SHP77 treated with DMSO at 0.1 percent for 48 hours (cell line): ENCODE results near the gene KCNQ1.

Source experiments
- DNase-seq: peaks from one replicate; lab custom pipeline; 2025; lab: John Stamatoyannopoulos, UW

Gene KCNQ1, protein sequence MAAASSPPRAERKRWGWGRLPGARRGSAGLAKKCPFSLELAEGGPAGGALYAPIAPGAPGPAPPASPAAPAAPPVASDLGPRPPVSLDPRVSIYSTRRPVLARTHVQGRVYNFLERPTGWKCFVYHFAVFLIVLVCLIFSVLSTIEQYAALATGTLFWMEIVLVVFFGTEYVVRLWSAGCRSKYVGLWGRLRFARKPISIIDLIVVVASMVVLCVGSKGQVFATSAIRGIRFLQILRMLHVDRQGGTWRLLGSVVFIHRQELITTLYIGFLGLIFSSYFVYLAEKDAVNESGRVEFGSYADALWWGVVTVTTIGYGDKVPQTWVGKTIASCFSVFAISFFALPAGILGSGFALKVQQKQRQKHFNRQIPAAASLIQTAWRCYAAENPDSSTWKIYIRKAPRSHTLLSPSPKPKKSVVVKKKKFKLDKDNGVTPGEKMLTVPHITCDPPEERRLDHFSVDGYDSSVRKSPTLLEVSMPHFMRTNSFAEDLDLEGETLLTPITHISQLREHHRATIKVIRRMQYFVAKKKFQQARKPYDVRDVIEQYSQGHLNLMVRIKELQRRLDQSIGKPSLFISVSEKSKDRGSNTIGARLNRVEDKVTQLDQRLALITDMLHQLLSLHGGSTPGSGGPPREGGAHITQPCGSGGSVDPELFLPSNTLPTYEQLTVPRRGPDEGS

DNA sequence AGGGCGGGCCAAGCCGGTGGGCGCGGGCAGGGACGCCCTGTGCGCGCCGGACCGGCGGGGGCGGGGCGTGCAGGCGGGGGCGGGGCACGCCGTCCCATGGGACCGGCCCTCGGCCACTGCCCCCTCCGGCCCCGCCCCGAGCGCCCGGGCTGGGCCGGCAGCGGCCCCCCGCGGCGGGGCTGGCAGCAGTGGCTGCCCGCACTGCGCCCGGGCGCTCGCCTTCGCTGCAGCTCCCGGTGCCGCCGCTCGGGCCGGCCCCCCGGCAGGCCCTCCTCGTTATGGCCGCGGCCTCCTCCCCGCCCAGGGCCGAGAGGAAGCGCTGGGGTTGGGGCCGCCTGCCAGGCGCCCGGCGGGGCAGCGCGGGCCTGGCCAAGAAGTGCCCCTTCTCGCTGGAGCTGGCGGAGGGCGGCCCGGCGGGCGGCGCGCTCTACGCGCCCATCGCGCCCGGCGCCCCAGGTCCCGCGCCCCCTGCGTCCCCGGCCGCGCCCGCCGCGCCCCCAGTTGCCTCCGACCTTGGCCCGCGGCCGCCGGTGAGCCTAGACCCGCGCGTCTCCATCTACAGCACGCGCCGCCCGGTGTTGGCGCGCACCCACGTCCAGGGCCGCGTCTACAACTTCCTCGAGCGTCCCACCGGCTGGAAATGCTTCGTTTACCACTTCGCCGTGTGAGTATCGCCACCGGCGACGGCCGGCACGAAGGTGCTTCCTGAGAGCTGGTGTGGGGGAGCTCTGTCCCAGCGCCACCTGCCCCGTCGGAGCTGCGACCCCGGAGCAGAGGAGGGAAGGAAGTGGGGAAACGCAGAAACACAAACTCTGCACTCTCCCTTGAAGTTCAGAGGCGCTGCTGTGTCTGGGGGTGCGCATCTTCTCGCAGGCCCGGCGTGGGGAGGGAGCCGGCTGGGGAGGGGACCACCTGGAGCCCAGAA is at the start of gene KCNQ1:
Gene KCNQ1, plus strand, starts transcription at position 188 of the 925 bp plus-strand sequence. Its CDS starts 91 bp downstream, at position 279.
- no peak for DNase-seq

DNA sequence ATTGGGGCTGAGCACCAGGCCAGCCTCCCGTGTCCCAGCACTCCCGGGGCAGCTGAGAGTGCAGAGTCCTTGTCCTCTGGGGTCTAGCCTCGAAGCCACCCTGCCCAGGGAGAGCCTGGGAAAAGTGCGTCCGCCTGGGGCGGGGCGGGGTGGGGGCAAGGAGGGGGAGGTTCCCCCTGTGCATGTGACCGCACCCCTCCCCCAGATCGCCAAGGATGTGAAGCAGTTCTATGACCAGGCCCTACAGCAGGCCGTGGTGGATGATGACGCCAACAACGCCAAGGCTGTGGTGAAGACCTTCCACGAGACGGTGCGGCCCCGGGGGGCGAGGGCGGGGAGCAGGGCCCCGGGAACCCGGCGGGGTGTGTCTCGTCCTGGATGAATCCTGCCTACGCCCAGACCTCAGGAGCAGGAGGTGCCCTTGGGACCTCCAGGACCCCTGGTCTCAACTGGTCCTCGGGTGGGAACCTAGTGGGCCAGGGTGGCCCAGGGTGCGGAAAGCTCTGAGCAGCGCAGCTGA is 49.5 kb upstream of the KCNQ1 start:
- DNase-seq: no peak

DNA sequence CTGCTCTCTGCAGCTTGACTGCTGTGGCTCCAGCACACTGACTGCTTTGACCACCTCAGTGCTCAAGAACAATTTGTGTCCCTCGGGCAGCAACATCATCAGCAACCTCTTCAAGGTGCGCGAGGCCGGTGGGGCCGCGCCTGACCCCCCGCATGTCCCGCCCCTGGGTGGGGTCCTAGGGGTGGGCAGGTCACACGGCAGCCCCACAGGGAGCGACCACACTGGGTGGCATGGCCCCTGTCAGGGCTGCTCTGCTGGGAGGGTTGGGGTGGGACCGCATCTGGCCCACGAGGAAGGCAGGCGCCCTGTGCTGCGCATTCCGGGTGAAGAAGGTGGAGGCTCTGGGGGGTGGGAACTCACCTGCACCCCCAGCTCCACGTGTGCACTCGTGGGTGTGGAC is 49.0 kb upstream of the KCNQ1 start:
- no peak for DNase-seq

DNA sequence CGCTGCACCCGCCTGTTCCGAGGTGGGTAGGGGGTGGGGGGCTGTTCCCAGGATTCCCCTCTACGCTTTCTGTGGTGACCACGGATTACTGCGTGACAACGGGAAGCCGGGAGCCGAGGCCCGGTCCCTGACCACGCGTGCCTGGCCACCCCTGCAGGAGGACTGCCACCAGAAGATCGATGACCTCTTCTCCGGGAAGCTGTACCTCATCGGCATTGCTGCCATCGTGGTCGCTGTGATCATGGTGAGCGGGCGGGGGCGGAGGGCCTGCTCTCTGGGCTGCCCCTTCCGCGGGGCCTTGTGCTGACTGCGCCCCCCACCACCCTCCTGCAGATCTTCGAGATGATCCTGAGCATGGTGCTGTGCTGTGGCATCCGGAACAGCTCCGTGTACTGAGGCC is 48.3 kb upstream of the KCNQ1 start:
- DNase-seq: no peak

DNA sequence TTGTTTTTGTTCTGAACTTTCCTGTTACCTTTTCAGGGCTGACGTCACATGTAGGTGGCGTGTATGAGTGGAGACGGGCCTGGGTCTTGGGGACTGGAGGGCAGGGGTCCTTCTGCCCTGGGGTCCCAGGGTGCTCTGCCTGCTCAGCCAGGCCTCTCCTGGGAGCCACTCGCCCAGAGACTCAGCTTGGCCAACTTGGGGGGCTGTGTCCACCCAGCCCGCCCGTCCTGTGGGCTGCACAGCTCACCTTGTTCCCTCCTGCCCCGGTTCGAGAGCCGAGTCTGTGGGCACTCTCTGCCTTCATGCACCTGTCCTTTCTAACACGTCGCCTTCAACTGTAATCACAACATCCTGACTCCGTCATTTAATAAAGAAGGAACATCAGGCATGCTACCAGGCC is 47.8 kb upstream of the KCNQ1 start:
- no peak for DNase-seq

DNA sequence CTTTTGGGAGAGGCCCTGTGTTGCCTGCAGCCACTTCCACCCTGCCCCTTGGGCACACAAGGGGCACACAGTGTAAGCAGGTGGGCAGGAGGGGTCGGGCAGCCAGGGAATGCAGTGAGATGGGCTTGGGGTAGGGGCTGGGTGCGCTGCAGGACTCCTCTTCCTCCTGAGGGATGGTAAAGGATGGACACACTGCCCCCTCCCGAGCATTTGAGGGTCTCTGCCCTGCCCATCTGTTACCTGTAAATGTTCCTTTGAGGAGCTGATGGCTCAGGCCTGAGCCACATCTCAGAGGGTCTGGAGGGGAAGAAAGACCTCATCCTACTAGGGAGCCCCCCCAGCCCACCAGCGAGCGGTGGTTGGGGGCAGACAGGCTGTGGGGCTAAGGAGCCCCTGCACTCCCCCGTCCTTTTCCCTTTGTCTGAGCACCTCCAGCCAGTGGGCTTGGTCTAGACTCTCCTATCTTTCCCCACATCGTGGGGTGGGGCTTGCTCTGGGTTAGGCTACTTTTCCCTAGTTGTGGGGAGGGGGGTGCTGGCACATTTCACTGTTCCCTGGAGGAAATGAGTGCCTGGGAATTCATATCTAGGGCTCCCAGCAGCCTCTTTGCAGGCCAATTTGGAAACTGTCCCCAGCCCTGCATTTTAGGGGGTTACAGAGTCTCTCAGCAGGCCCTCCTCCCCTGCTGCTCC is 46.0 kb upstream of the KCNQ1 start:
- DNase-seq: no peak

DNA sequence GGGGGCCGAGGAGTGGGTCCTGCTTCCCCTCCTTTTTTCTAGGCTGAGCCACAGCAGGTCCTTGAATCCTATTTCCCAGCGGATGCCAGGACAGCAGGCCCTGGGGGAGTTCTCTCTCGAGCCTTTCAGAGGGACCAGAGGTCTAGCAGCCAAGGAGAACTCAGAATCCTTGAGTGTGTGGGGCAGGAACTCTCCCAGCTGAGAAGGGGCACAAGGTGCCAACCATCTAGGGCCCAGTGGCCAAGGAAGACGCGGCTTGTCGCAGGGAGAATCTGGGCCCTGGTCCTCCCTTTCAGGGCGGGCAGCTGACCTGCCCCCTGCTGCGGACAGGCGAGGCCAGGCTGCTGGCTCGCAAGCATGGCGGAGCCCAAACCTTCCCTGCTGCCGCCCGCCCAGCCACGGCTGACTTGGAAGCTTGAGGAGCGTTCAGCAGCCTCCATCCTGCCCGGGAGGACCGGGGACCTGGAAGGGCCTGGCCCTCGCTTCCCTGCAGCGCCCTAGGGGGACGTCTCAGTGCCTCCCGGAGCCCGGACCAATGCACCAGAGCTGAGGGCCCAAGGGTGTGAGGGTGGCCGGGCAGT is 45.2 kb upstream of the KCNQ1 start:
- DNase-seq: no peak

DNA sequence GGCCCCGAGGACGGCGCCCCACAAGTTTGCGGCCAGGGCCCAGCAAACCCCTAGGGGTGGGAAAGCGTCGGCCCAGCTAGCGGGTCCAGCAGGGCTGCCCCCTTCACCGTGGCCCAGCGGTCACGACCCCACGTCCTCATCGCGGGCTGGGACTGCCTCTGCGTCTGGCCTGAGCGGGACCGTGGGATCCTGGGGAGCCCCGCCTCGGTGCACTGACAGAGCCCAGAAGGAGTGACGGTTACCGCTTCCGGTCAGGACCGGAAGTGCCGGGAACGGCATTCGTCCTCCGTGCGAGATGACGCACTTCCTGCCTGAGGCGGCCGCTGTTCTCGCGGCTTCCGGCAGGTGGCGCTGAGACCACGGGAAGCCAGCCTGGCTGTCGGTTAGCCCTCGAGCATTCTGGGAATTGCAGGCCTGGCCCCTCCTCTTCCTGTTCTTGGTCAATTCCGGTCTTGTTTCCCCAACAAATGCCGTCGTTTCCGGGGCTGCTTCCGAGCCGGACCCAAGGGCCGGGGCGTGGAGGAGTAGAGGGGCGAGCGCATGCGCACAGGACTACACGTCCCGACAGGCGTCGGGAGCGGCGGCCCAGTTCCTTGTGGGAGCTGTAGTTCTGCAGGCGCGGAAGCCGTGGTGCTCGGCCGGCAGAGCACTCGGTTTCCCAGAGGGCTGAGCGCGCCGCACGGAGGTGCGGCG is 44.6 kb upstream of the KCNQ1 start, which contains the start of gene TSSC4:
Gene TSSC4, plus strand, starts transcription at position 682 of the 693 bp plus-strand sequence. CDS start 1,884 bp downstream, outside the sequence.
- DNase-seq: peak; percentile 84

DNA sequence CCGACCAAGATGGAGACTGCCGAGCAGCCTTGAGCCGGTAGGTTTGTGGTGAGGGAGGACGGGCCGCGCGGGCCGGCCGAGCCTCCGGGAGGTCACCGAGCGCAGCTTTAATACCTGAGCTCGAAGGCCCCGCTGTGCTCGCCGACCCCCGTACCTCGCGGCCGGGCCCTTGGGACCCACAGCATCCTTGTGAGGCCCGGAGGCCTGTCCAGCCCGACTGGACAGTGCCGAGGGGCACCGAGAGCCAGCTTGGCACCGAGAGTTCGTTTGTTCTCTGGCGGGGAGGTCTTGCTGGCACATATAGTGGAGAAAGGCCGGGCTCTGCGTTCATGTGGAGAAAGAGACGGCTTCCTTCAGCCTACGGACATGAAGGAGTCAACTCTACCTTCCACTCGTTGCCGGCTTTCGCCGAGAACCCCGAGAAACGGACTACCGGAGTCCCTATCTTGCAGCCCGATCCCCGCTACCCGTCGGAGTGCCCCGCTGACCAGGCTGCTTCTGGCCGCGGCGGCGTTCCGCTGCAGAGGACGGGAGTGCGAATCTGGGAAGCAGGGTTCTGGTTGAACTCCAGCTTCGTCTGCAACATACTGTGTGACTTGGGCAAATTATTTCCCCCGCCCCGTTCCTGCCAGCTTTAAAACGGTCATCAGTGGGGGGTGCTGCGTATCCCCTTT is 43.9 kb upstream of the KCNQ1 start:
- DNase-seq: no peak

DNA sequence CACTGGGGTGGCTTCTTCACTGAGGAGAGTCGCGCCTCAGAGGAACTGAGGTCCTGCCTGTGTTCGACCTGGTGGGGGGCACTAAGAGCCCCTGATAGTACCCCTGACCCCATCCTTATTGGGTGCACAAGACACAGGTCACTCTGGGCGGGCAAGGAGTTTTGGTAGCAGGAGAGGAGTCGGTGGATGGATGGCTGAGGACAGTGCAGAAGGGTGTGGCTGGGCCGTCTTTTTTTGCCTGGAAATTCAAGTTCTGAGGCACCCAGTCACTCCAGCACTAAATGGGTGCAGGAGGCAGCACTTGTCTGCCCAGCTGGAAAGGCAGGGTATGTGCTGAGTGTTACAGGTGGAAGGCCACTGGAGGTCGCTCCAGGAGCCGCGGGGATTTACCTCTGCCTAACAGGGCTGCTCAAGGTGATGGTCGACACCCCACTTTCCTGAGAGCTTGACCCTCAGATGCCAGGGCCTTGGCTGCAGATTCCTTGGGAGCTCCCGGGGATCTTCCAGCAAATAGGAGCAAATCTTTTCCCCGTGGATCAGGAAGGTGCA is 43.3 kb upstream of the KCNQ1 start:
- no peak for DNase-seq

DNA sequence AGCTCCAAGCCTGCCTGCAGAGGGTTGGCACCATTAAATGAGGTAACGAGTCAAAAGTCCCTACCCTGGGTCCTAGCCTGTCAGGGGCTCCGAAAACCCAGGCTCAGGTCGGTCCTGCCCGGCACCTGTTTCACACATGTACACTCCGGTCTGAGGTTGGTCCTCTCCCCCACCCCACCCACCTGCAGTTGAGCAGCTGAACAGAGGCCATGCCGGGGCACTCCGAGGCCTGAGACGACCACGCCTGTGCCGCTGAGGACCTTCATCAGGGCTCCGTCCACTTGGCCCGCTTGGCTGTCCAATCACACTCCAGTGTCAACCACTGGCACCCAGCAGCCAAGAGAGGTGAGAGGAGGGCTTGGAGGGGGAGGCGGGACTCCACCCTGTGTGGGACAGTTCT is 42.7 kb upstream of the KCNQ1 start:
- no peak for DNase-seq

DNA sequence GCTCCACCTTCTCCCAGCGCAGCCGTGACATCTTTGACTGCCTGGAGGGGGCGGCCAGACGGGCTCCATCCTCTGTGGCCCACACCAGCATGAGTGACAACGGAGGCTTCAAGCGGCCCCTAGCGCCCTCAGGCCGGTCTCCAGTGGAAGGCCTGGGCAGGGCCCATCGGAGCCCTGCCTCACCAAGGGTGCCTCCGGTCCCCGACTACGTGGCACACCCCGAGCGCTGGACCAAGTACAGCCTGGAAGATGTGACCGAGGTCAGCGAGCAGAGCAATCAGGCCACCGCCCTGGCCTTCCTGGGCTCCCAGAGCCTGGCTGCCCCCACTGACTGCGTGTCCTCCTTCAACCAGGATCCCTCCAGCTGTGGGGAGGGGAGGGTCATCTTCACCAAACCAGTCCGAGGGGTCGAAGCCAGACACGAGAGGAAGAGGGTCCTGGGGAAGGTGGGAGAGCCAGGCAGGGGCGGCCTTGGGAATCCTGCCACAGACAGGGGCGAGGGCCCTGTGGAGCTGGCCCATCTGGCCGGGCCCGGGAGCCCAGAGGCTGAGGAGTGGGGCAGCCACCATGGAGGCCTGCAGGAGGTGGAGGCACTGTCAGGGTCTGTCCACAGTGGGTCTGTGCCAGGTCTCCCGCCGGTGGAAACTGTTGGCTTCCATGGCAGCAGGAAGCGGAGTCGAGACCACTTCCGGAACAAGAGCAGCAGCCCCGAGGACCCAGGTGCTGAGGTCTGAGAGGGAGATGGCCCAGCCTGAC is 41.7 kb upstream of the KCNQ1 start:
- no peak for DNase-seq

DNA sequence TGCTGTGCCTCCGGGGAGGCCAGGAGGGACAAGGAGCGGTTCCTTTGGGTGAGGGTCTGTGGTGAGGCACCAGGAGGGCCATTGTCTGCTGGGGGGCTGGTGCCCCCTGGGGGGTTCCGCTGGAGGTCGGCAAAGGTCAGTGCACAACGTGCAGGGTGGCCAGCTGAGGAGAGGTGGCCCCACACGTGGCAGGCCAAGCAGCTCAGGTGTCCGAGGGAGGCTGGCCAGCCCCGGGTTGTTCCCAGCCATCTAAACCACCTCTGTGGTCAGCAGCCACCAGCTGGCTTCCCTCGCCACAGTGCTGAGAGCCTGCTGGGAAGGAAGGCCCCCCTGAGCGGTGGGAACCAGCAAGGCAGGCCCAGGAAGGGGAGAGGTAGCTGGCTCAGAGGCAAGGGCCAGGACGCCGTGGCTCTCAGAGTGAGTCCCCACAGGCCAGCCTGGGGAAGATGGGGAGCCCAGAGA is 40.0 kb upstream of the KCNQ1 start:
- DNase-seq: no peak

DNA sequence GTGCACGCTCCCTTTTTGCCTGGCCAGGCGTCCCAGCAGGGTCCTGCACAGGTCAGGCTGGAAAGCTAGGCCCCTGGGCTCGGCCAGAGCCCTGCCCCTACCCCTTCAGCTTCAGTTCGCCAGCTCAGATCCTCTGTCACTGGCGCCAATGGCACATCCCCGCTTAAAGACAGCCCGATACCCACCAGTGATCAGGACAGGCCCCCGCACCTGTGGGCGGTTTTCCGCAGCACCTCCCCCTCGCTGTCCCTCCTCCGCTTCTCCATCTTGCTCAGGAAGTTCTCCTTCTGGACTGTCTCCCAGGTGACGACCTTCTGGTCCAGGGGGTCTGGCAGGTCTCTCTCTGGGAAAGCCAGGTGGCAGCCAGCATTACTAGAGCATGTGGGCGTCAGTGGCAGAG is 38.4 kb upstream of the KCNQ1 start:
- DNase-seq: no peak

DNA sequence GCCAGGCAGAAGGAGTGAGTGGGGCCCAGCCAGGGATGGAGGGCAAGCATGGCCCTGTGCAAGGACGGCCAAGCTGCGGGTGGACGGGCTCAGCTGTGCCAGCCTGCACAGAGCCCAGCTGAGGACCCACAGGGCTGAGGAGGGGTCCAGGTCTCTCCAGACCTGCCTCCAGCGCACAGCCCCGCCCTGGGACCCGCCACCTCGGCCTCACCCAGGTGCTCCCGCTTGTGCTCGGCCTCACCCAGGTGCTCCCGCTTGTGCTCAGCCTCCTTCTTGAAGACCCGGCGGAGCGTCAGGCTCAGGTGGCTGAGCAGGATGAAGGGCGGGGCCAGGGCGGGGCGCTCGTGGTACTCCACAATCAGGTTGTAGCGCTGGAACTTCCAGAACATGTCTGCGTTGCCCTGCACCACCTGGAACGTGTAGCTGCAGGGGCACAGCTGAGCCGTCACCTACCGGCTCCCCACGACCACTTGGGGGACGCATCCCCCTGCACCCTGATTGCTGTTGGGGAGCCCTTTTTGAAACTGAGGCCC is 37.9 kb upstream of the KCNQ1 start:
- DNase-seq: no peak

DNA sequence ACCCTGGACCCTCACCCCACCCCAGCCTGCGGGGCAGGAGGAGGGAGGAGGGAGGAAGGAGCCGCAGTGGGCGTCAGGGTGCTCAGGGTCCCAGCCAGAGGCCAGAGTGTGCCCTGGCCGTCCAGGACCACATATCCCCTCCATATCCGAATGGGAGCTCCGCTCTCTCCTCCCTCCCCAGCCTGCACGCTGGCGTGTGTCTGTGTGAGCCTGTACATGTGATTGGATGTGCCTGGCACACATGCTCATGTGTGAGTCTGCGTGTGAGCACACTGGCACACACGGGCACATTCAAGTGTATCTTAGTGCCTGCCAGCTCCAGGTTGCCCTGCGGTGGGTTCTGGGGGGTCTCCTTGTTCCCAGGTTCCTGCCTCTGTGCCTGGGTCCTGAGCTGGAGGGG is 36.1 kb upstream of the KCNQ1 start:
- DNase-seq: no peak

DNA sequence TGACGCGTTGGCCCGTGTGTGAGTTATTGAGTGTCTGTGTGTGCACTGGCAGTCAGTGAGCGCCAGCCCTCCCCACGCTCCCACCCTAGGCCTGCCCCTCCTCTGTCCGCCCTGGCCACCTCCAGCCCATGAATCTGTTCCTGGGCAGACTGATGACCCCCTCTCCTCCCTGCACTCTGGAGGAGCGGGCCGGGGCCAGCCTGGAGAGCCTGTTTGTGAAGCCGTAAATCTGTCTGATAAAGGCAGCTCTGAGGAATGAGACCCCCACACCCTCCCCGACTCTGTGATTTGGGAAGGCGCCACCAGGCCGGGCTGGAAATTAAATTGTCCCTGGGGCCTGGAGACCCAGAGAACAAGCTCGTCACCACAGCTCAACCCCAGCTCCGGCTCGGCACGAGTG is 35.7 kb upstream of the KCNQ1 start:
- no peak for DNase-seq
